GM12874 (cell line): ENCODE measurements around the gene PPP2R5A.

Experiments
- TF ChIP-seq, protein P1 (sequence below): IDR thresholded peaks from 2 replicates; pipeline ENCODE4 v1.5.1; 2011; ENCODE audit warnings: low read depth, mild to moderate bottlenecking, control low read depth, low read length, moderate library complexity; ENCODE audit not compliant: insufficient read depth

PPP2R5A gene

DNA sequence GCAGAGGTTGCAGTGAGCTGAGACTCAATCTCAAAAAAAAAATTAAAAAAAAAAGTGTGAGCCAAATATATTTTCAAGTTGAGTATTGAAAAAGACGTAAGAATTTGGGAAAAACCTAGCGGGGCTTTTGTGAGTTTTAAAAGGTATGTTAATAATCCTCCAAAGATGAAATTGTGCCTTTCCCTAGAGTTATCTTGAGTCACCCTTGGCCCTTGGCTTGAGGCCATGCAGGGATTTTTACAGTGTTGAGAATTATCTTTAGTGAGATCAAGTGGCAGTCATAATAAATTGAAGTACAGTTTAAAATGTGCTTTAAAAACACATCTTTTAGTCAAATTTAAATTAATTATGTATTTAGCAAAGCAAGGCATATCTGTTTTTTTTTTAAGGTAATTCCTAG lies 32.7 kb downstream of the PPP2R5A start:
- TF ChIP-seq, protein P1, sequence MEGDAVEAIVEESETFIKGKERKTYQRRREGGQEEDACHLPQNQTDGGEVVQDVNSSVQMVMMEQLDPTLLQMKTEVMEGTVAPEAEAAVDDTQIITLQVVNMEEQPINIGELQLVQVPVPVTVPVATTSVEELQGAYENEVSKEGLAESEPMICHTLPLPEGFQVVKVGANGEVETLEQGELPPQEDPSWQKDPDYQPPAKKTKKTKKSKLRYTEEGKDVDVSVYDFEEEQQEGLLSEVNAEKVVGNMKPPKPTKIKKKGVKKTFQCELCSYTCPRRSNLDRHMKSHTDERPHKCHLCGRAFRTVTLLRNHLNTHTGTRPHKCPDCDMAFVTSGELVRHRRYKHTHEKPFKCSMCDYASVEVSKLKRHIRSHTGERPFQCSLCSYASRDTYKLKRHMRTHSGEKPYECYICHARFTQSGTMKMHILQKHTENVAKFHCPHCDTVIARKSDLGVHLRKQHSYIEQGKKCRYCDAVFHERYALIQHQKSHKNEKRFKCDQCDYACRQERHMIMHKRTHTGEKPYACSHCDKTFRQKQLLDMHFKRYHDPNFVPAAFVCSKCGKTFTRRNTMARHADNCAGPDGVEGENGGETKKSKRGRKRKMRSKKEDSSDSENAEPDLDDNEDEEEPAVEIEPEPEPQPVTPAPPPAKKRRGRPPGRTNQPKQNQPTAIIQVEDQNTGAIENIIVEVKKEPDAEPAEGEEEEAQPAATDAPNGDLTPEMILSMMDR: no peak

DNA sequence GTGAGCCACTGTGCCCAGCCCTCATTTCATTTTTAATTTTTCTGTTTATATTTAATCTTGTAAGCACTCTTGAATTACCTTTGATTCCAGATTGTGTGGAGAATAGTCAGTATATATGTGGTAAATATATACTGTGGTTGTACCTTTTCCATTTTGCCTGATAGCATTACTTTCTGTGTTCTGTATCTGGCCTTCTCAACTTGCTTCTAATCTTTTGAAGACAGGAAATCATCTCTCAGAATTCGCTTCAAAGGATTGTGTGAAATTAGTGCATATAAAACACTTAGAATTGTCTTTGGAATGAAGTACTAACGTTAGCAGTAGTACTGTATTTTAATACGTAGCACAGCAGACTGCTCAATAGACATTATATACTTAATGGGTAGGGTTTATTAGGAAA lies 37.9 kb downstream of the PPP2R5A start:
- TF ChIP-seq, protein P1: no peak

DNA sequence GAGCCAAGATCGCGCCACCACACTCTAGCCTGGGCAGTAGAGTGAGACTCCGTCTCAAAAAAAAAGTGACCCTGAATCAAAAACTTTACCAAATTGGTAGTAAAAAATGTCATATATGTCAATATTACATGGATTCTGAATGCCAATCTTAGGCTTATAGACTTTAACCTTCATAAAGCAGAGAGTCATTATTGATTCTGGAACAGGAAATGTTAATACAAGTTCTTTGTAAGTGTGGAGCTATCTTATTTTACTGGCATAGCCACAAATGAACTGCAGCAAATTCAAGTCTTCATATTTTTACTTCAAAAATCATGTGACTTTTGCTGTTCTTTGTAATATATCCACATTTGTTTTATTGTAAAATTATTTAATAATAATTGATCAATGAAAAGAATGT lies 41.3 kb downstream of the PPP2R5A start:
- TF ChIP-seq, protein P1: no peak

DNA sequence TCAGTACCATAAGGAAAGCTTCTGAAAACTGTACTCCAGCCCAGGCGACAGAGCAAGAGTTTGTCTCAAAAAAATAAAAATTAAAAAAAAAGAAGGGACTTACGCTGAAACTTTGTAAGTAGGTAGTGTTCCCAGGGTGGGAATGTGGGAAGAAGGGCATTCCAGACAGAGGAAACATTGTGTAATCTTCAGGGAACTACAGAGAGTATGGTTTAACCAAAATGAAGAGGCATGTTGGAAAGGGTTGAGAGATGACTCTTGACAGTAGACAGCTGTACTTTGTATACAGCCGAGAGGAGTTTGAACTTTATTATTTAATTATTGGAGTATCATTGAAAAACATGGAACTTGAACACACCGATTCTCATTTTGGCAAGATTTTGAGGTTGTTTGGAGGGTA lies 43.0 kb downstream of the PPP2R5A start:
- TF ChIP-seq, protein P1: no peak

DNA sequence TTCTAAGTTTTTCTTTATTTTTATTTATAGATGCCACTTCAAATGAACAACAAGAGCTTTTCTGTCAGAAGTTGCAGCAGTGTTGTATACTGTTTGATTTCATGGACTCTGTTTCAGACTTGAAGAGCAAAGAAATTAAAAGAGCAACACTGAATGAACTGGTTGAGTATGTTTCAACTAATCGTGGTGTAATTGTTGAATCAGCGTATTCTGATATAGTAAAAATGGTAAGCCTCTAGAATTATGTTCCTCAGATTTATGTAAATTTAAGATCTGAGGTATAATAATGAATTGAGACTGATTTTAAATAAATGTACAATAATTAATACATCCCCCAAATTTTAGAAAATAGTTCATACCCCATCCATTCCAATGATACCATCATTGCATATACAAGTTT lies 43.9 kb downstream of the PPP2R5A start:
- TF ChIP-seq, protein P1: no peak

DNA sequence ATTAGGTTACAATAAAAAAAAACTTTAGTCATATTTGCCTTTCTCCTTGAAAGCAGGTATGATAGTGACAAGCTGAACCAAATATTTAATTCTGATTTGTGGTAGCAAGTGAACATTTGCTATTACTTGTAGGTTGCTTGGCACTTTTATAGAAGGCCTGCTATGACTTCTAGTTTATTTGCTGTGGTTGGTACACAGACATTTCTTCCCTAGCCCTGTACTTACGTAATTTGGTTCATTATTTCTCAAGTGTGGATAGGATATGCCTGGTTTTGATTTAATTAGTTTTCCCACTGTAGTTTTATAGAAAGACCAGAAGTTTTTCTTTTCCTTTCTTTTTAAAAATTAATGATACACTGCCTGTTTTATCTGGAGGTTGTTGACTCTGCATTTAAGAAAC lies 55.9 kb downstream of the PPP2R5A start:
- TF ChIP-seq, protein P1: no peak

DNA sequence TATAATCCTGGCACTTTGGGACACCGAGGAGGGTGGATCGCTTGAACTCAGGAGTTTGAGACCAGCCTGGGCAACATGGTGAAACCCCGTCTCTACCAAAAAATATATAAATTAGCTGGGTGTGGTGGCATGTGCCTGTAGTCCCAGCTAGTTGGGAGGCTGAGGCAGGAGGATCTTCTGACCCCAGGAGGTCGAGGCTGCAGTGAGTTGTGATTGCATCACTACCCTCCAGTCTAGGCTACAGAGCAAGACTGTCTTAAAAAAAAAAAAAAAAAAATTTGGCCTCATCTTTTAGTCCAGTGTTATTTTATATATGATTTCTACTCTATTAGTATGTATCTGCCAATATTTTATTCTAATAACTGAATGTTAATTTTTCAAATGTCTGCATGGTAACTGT lies 59.7 kb downstream of the PPP2R5A start:
- TF ChIP-seq, protein P1: no peak

DNA sequence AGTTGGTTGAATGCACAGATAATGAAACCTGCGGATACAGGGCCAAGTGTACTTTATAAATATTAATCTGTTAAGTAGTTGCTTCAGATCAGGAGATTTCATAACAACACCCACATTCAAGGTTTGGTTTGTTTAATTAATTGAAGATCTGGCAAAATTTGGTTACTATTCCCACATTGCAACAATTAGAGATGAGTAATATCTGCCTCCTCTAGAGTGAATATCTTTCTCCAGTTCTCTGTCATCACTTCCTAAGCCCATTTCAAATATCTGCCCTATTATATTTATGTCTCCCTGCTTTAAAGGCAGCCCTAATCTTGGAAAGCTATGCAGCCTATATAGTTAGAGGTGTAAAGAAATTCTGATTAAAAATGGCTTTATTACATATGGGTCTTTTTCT lies 61.4 kb downstream of the PPP2R5A start:
- TF ChIP-seq, protein P1: no peak
